Hindlimb muscle (tissue), 1 donor: ENCODE measurements around the gene NGF. TPM values are rescaled to one million over a fixed set of nuclear protein-coding genes. Genes with fewer than 3 reads are reported as not detected.

Experiments
- DNase-seq: peaks from one replicate; pipeline ENCODE4 v3.0.0-alpha.2; 2013
- polyA plus RNA-seq: library from polyadenylated mRNA; unstranded; fragments of 120-200 nt; gene quantifications from one replicate; pipeline ENCODE4 v1.2.1, GENCODE V29; 2013; ENCODE audit not compliant: insufficient read length

Gene NGF
- polyA plus RNA-seq, 1 donor, result 2.5 TPM

DNA sequence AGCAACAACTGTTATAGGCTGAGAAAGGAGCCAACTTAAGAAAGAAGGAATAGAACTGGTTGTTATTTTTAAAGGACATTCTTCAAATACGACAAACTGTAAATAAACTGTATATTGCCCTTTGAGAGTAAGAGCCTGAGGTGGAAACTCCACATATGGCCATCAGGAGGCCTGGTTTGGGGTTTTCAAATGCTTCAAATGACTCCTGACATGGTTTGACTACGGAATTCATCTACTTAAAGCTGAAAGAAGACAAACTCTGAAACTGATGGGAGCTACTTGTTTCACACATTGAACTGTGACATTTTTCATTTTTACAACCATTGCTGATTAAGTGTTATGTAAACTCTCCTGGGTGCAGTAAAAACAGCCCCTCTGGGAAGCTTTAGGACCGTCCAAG lies 59.8 kb downstream of the NGF start:
- no peak for DNase-seq

DNA sequence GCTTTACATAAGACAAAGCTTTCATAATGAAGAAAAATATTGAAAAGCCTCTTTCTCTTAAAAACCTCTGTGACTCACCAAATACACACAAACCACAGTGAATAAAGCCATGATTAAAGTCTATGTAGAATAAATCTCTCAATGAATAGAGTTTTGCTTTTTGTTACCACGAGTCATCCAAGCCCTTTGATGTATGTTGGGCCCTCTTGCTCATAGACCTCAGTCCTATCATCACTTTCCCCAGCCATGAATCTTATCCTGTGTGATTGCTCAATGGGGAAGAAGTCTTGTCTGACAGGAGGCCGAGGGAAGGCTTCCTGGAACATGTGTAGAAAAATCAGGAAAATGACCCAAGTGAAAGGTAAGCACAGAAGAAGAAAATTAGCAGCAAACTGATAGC lies 60.8 kb downstream of the NGF start:
- DNase-seq, result no peak

- no peak for DNase-seq
Observed at GRCh38 chr1:115275216-115275615, 62.8 kb downstream of the NGF start.

DNA sequence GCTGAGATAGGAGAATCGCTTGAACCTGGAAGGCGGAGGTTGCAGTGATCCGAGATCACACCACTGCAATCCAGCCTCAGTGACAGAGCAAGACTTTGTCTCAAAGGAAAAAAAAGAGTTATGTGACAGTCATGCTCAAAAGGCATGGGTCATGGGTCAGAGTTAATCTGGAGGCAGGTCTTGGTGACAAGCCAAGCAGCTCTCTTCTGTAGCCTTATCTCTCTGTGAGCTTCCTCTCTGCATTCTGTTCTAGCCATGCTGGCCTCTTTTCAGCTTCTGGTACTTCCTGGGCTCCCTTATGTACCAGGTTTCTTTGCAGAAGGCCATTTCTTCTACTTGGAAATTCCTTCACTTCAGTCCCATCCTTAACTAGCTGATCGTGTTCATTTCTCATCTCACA lies 63.6 kb downstream of the NGF start:
- DNase-seq, result no peak

DNA sequence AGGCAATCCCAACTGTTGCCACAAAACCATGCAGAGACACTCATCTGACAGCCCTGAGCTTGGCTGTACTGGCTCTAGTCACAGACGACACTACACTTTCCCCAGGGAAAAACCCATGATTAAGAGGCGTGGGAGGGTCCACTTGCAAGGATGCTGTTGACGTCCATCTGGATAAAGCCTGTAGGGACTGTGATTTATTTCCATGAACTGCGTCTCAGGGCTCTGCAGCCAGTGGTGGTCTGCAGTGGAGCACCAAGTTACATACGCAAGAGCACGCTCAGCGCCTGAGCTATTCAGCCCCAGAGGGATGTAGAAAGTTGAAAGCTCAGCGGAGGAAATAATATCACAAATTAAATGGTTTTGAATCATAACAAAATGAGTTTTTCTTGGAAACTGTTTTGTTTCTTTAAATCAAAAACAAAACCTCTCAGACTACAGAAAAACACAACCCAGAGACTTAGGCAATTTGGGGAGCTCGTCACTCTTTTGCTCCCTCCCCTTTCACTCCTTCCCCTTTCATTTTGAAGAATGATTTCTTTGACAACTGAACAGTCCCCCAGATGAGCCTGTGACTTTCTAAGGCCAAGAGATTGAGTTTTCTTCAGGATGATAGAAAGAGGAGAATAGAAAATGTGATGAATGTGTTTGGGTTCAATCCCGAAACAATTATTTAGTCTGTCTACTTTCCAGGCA lies 71.2 kb downstream of the NGF start:
- no peak for DNase-seq

GRCh38 chr1:115265099-115265498 lies 73.0 kb downstream of the NGF start:
- no peak for DNase-seq

GRCh38 chr1:115262886-115263285 lies 75.2 kb downstream of the NGF start:
- no peak for DNase-seq

DNA sequence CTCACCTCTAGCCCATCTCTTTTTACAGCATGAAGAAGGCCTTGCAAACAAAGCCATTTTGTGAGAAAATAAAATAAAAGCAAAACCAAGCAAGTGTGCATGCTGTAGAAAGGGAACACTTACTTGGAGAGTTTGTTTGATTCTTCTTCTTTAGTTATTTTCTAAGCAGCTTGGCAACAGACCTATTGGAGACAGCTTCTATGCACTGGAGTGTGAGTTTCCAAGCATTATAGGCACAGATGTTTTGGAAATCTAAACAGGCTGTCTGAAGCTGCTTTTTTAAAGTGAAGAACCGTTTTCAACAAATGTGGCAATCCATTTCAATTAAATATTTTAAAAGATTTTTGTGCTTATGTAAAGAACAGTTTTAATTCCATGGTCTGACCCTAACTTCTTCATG lies 76.6 kb downstream of the NGF start:
- peak; percentile 78 for DNase-seq

DNA sequence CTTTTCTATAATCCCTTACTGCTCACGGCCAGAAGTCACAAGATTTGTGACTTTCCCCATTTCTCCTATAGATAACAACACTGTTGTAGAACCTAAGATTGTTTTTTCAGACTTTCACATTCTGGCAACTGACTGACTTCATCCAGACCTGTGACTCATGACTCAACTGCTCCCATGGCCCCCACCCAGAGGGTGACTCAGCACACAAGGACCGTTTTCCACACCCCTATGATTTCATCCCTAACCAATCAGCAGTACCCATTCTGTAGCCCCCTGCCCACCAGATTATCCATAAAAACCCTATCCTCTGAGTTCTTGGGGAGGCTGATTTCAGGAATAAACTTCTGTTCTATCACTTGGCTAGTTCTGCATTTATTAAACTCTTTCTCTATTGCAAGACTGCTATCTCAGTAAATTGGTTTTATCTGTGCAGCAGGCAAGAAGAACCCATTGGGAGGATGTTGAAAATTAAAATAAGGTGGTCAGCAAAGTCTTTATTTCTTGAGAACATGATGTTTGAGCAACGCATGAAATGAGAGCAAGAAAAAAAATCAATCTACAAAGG lies 79.7 kb downstream of the NGF start:
- DNase-seq, result no peak

GRCh38 chr1:115257591-115257990 lies 80.5 kb downstream of the NGF start:
- DNase-seq, result no peak

GRCh38 chr1:115255154-115255553 lies 82.9 kb downstream of the NGF start:
- DNase-seq, result no peak

GRCh38 chr1:115252585-115252984 lies 85.5 kb downstream of the NGF start:
- DNase-seq, result no peak

DNA sequence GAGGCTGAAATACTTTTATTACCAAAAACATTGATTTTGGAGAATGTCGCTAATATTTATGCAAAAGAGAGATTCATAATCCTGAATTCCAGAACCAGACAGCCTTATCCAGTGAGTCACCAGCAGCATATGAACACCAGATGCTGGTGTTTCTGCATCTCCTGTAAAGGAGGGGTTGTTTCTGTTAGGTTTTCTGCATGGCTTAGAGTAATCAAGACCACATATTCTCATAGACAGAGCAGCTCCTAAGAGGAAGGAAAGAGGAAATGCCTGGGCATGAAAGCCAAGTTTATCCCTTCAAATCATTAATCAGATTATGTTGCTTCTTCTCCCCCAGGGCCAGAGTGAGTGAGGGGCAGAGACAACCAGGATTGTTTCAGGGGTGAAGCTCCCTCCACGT lies 86.2 kb downstream of the NGF start:
- peak; percentile 38 for DNase-seq

GRCh38 chr1:115251340-115251748 lies 86.7 kb downstream of the NGF start:
- no peak for DNase-seq

DNA sequence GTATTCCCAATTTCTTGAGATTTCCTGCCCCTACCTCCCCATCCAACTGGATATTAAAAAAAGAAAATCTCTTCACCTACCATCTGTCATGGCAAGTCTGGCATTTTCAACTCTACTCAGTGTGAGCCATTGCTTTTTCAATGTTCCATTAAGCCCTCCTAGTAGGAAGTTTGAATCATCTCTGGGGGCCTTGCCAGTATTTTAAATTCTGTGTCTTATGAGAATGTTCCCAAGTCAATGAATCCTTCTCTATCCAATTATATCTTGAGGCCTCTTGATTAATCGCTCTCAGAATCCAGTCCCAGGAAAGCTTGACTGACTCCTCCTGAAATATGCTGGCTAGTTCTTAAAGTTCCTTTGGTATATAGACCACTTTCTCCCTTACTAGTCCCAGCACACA lies 91.5 kb downstream of the NGF start:
- DNase-seq, result no peak

DNA sequence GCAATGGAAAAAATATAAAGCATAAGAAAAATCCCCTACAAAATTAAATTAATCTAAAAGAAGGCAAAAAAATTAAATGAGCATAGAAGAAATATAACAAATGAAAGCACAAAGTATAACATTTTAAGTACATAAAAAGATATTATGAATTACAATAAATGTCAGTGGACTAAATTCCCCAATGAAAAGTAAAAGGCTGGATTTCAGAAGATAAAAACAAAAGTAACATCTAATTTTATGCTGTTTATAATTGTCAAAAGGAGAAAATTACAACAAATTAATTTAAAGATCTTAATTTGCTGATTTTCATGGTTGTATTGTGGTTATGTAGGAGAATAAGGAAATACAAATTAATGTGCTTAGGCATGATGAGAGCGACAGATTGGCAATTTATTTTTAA lies 92.8 kb downstream of the NGF start:
- no peak for DNase-seq

- DNase-seq, result no peak
Observed at GRCh38 chr1:115242543-115242942, 95.5 kb downstream of the NGF start.

DNA sequence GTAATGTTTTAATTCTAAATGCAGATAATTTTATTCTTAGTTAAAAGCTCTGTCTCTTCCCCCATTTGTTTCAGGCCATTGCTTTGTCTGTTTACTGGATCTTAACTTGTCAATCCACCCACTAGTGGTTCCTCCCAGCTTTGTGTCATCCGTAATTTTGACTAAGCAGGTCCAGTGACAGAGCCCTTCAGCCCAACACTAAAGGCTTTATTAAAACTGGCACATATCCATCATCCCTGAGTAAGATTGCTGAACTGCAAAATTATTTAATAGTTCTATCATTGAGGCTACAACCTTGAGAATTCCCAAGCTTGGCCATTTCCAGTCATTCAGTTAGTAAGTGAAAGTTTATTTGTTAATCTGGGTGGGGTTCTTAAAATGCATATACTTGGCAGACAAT lies 96.7 kb downstream of the NGF start:
- DNase-seq, result no peak

DNA sequence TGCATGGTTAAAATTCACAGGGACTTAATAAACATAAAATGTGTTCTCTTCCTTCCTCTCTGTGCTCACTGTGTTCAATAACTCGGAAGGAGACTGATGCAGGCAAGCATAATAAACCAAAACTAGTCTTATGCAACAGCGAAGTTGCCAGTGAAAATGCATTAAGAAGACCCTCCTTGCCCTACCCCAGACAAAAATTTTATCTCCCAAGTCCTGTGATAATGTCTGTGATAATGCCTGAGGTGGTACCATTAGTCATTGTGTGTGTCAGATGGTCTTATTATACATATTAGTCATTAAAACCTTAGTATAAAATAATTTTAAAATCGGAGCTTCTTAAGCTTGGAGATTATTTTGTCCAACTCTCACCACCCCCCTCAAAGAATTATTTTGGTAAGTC lies 97.8 kb downstream of the NGF start:
- no peak for DNase-seq

- DNase-seq, result no peak
Observed at GRCh38 chr1:115239426-115239825, 98.6 kb downstream of the NGF start.

DNA sequence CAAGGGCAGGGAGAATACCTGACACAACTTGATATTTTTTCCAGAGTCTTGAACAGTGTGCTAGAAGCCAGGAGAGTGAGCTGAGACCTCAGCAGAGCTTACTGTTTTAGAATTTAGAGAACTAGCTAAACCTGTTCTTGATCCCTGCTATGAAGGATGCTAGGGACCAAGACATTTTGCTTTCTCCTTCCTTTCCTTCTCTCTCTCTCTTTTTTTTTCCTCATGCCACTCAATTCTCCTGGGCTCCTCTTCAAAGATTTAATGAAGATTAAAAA lies 99.0 kb downstream of the NGF start:
- no peak for DNase-seq

DNA sequence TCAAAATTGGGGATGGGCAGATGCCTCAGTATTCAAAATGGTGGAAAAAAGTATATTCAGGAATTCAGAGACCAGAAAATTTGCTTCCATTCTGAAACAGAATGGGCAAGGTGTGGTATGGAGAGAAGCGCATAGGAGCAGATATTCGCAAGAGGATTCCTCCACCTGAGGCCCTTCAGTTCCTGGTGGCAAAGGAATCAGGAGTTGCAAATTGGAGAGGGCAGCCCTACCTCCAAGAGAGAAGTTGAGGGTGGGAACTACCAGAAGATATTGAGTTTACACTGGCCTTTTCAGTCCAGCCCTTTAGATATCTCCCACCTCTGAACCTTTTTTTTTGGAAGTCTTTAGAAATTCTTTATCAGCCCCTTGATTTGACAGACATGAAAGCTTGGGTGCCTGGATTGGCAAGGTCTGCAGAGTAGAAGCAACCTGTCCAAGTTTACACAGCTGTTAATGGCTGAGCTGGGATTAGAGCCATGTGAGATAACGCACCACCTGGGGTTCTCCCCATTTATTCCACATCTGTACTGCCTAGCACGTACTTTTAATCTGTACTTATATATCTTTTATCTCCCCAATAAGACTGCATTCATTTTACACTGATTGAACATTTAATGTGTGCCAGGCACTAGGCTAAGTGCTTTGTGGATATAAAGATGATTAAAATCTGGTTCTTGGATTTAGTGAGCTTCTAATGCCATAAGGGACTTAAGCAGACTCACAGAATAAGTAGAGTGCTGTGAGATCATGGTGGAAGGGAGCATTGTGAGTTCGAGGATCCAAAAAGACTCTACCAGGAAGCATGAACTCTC lies 99.5 kb downstream of the NGF start:
- no peak for DNase-seq

DNA sequence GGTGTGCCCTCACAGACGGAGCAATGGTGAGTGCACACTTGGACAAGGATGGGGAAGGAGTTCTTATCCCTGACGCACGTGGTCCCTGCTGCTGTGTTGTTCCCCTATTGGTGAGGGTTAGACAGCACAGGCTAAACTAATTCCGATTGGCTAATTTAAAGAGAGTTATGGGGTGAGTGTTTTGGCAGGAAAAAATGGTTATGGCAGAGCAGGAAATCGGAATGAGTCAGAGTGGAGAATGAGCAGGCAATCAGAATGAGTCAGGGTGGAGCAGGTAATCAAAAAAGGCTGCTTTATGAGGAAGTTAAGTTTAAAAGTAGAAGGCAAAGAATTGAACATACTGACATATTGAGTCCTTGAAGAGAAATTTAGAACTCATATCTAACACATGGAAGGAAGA lies 100.5 kb downstream of the NGF start:
- no peak for DNase-seq

- no peak for DNase-seq
Observed at GRCh38 chr1:115237023-115237422, 101.0 kb downstream of the NGF start.
